GM12878 (cell line): ENCODE results near the gene IREB2. TPM values are rescaled to one million over a fixed set of nuclear protein-coding genes. Genes with fewer than 3 reads are reported as not detected.

Experiments used
- ATAC-seq: fragments of 200-7000 bp; cut with Tn5 transposase; 3 replicates; pipeline ENCODE4 v1.9.1; 2020; ENCODE audit warnings: mild to moderate bottlenecking, moderate library complexity
- BruUV-seq: library from RNA; stranded (reverse); fragments of 400-500 nt; replicated peaks from 2 replicates; lab custom pipeline; 2021; lab: Mats Ljungman, UMichigan
- CTCF ChIA-PET: fragments of 300-600 bp; sonication (Branson Sonifier 250); formaldehyde crosslinking; extraction: SDS; loops from one replicate; lab custom pipeline; 2021; ENCODE audit warnings: inconsistent platforms; lab: Yijun Ruan, JAX
- POLR2A ChIA-PET: fragments of 350-600 bp; formaldehyde crosslinking; extraction: SDS; loops from one replicate; lab custom pipeline; 2021; ENCODE audit warnings: inconsistent platforms; lab: Charles Lee
- RAD21 ChIA-PET: fragments of 300-600 bp; sonication (Branson Sonifier 250); formaldehyde crosslinking; loops from one replicate; lab custom pipeline; 2023; ENCODE audit warnings: antibody characterized with exemption; ENCODE audit not compliant: unreplicated experiment; lab: Charles Lee
- SMC1A ChIA-PET: fragments of 300-600 bp; sonication (Branson Sonifier 250); formaldehyde crosslinking; loops from one replicate; lab custom pipeline; 2023; ENCODE audit not compliant: unreplicated experiment, uncharacterized antibody; lab: Charles Lee
- DNase-seq: peaks from one replicate; pipeline ENCODE4 v3.0.0-alpha.2; 2011; ENCODE audit warnings: low read depth, low spot score
- FAIRE-seq: peaks from 3 replicates; lab custom pipeline; 2011; peaks lifted over from hg19 to GRCh38; lab: Jason Lieb, UNC
- H2AFZ ChIP-seq: 2 replicates; pipeline ENCODE4 v1.6.0; 2011; ENCODE audit warnings: low read depth, low read length, control low read depth; ENCODE audit not compliant: control insufficient read depth
- H3K27ac ChIP-seq: 2 replicates; pipeline ENCODE4 v1.5.1; 2011; ENCODE audit warnings: control low read depth; ENCODE audit not compliant: control insufficient read depth, insufficient read depth
- H3K27me3 ChIP-seq, 2 experiments: replicated peaks in 1 of 2; 2 replicates each; pipeline versions ENCODE4 v1.6.0 to v1.6.1; 2011; ENCODE audit warnings: low read length in 1 of 2; ENCODE audit not compliant: control insufficient read depth in 2 of 2, insufficient read depth in 2 of 2
- H3K36me3 ChIP-seq, 2 experiments: 2 replicates each; pipeline ENCODE4 v1.5.1; 2011; ENCODE audit warnings: low read length in 1 of 2; ENCODE audit not compliant: control insufficient read depth in 2 of 2, insufficient read depth in 2 of 2
- H3K4me1 ChIP-seq: 2 replicates; pipeline ENCODE4 v1.6.1; 2011; ENCODE audit warnings: mild to moderate bottlenecking, low read length, moderate library complexity, mixed read lengths; ENCODE audit not compliant: control insufficient read depth, insufficient read depth
- H3K4me2 ChIP-seq: 2 replicates; pipeline ENCODE4 v1.6.0; 2011; ENCODE audit warnings: control low read depth; ENCODE audit not compliant: control insufficient read depth, insufficient read depth
- H3K4me3 ChIP-seq: fragments of 200-600 bp; sonication (generic); 2 replicates; pipeline ENCODE4 v1.5.1; 2016
- H3K79me2 ChIP-seq: 2 replicates; pipeline ENCODE4 v1.6.0; 2011; ENCODE audit warnings: low read length; ENCODE audit not compliant: control insufficient read depth, insufficient read depth
- H3K9ac ChIP-seq: 2 replicates; pipeline ENCODE4 v1.8.0; 2011; ENCODE audit warnings: low read length, control low read depth, mixed read lengths; ENCODE audit not compliant: control insufficient read depth, insufficient read depth
- H3K9me3 ChIP-seq: replicated peaks from 3 replicates; pipeline ENCODE4 v1.5.1; 2011; ENCODE audit warnings: mild to moderate bottlenecking, low read length; ENCODE audit not compliant: control insufficient read depth, insufficient read depth
- H4K20me1 ChIP-seq: 2 replicates; pipeline ENCODE4 v1.6.0; 2011; ENCODE audit not compliant: control insufficient read depth, insufficient read depth
- ATF7 ChIP-seq: fragments of 450-650 bp; IDR thresholded peaks from 2 replicates; pipeline ENCODE4 v1.6.1; 2016; ENCODE audit warnings: low read depth, mild to moderate bottlenecking
- BHLHE40 ChIP-seq, 2 experiments: fragments of 450-650 bp in 1 of 2; IDR thresholded peaks; 2 replicates each; pipeline ENCODE4 v1.6.1; 2011 to 2017; ENCODE audit warnings: low read depth in 2 of 2, borderline replicate concordance in 1 of 2, improper control_type of control experiment in 1 of 2, low read length in 1 of 2, mild to moderate bottlenecking in 1 of 2
- CBFB ChIP-seq: IDR thresholded peaks from 2 replicates; pipeline ENCODE4 v1.6.1; 2016; ENCODE audit warnings: antibody characterized with exemption, low read depth
- GATAD2B ChIP-seq: fragments of 450-650 bp; conservative IDR thresholded peaks from 2 replicates; pipeline ENCODE4 v1.6.1; 2017; ENCODE audit warnings: low read depth, mild to moderate bottlenecking, moderate library complexity
- IRF4 ChIP-seq: IDR thresholded peaks from 2 replicates; pipeline ENCODE4 v1.6.1; 2011; ENCODE audit warnings: low read depth, low read length
- KAT2A ChIP-seq: conservative IDR thresholded peaks from 2 replicates; pipeline ENCODE4 v1.6.1; 2011; ENCODE audit warnings: low read depth, low read length; ENCODE audit not compliant: control insufficient read depth
- MEF2B ChIP-seq: fragments of 450-650 bp; IDR thresholded peaks from 2 replicates; pipeline ENCODE4 v1.6.1; 2018; ENCODE audit warnings: mild to moderate bottlenecking, moderate library complexity; ENCODE audit not compliant: partially characterized antibody, poor library complexity, severe bottlenecking
- MTA3 ChIP-seq: IDR thresholded peaks from 2 replicates; pipeline ENCODE4 v1.6.1; 2012; ENCODE audit warnings: low read length, inconsistent platforms, borderline replicate concordance
- MYB ChIP-seq: fragments of 150-350 bp; IDR thresholded peaks from 2 replicates; pipeline ENCODE4 v1.6.1; 2014; ENCODE audit warnings: mild to moderate bottlenecking, low read depth, low read length, borderline replicate concordance
- NBN ChIP-seq: fragments of 450-650 bp; IDR thresholded peaks from 2 replicates; pipeline ENCODE4 v1.6.1; 2016
- NR2C1 ChIP-seq: fragments of 450-650 bp; IDR thresholded peaks from 2 replicates; pipeline ENCODE4 v1.6.1; 2017; ENCODE audit warnings: antibody characterized with exemption, mild to moderate bottlenecking, moderate library complexity
- PML ChIP-seq: IDR thresholded peaks from 2 replicates; pipeline ENCODE4 v1.6.1; 2012; ENCODE audit warnings: low read length, inconsistent platforms
- RFX5 ChIP-seq: IDR thresholded peaks from 2 replicates; pipeline ENCODE4 v1.6.1; 2011; ENCODE audit warnings: low read depth, low read length, improper control_type of control experiment
- SMARCA5 ChIP-seq: fragments of 450-650 bp; IDR thresholded peaks from 2 replicates; pipeline ENCODE4 v1.6.1; 2017; ENCODE audit warnings: mild to moderate bottlenecking
- USF1 ChIP-seq: IDR thresholded peaks from 2 replicates; pipeline ENCODE4 v1.6.1; 2011; ENCODE audit warnings: borderline replicate concordance, low read depth, mild to moderate bottlenecking, moderate library complexity, mixed read lengths, low read length; ENCODE audit not compliant: insufficient read depth; ENCODE audit errors: extremely low read length
- YY1 ChIP-seq: IDR thresholded peaks from 2 replicates; pipeline ENCODE4 v1.6.1; 2011; ENCODE audit warnings: low read depth, mild to moderate bottlenecking, low read length
- ZBED1 ChIP-seq: IDR thresholded peaks from 2 replicates; pipeline ENCODE4 v1.6.1; 2016; ENCODE audit warnings: borderline replicate concordance
- ZNF274 ChIP-seq: IDR thresholded peaks from one replicate; pipeline ENCODE4 v1.8.0; 2011; ENCODE audit not compliant: insufficient read length, insufficient read depth
- ZNF384 ChIP-seq: IDR thresholded peaks from 2 replicates; pipeline ENCODE4 v1.6.1; 2012; ENCODE audit warnings: low read depth, mild to moderate bottlenecking, low read length, improper control_type of control experiment, borderline replicate concordance
- ZNF592 ChIP-seq: fragments of 450-650 bp; IDR thresholded peaks from 2 replicates; pipeline ENCODE4 v1.6.1; 2017; ENCODE audit warnings: mild to moderate bottlenecking, moderate library complexity
- ZSCAN29 ChIP-seq: fragments of 450-650 bp; IDR thresholded peaks from 2 replicates; pipeline ENCODE4 v1.6.1; 2017; ENCODE audit warnings: mild to moderate bottlenecking, moderate library complexity
- WGBS: methylation state at CpG from one replicate; pipeline ENCODE4 v1.1.6; 2016; ENCODE audit warnings: low lambda C conversion rate; ENCODE audit not compliant: insufficient replicate concordance, insufficient coverage; ENCODE audit errors: missing lambda C conversion rate; 5-methylcytosine and 5-hydroxymethylcytosine counted together
- in situ Hi-C: fragments of 300-500 bp; cut with MboI; formaldehyde crosslinking; loops from 9 replicates; pipeline ENCODE4 v1.14.3; 2018; ENCODE audit warnings: mixed read lengths
- intact Hi-C: fragments of 100-400 bp; cut with micrococcal nuclease; formaldehyde crosslinking; loops from one replicate; pipeline ENCODE4 v1.14.2; 2022; ENCODE audit not compliant: unreplicated experiment
- polyA plus RNA-seq, 11 experiments: library from polyadenylated mRNA; depleted of rRNA in 4 of 11; unstranded in 6 of 11; stranded (reverse) in 5 of 11; fragments of >200 nt; fragmentation: Nextera tagmentation in 4 of 11; fragmentation: Illumina TruSeq in 1 of 11; extraction: Ambion mirVana in 4 of 11; extraction: Trizol in 1 of 11; gene quantifications; 1 replicate in 1 of 11; 2 replicates in 10 of 11; pipeline versions ENCODE4 v1.2.1 to v1.2.3, GENCODE V29; 2011 to 2016; ENCODE audit warnings: inconsistent platforms in 2 of 11, missing spikeins in 2 of 11, low read depth in 1 of 11
- total RNA-seq, 4 experiments: library from RNA; depleted of rRNA in 3 of 4; stranded (reverse); fragments of >200 nt in 3 of 4; fragmentation: Illumina TruSeq in 1 of 4; extraction: Trizol in 1 of 4; gene quantifications; 2 replicates each; pipeline versions ENCODE4 v1.2.1 to v1.2.3, GENCODE V29; 2013 to 2021

IREB2 gene
- total and polyA plus RNA-seq, 10 of the 15 experiments (the other 5 are each of a cell fraction or from before 2014, with no cell fraction given): 13.0 to 52.4 (median 24.4) TPM

- SMC1A ChIA-PET: interaction anchor here (1.5 kb wide), 1 partner anchor 52 kb away, joined by 3 read pairs; no protein-coding TSS in a partner anchor
- under 1% methylated on average over 62 of the region's 63 CpGs for WGBS
- no peak for TF ChIP-seq MEF2B
- peak; percentile 27; the same call in 1 of the 2 replicates for TF ChIP-seq ZNF384
- no peak for TF ChIP-seq NBN
- no peak for TF ChIP-seq ATF7
- TF ChIP-seq MTA3: no peak
- TF ChIP-seq MYB: no peak
- TF ChIP-seq ZSCAN29: no peak
- TF ChIP-seq YY1: no peak
- no peak for TF ChIP-seq BHLHE40 (IDR thresholded peaks at IDR 0.05; ENCODE audit: borderline replicate concordance in 1 of 2, low read depth in 2 of 2, low read length in 1 of 2)
- no peak for TF ChIP-seq IRF4
- no peak for TF ChIP-seq ZBED1
- no peak for TF ChIP-seq PML
- TF ChIP-seq CBFB: no peak
- TF ChIP-seq KAT2A: no peak
- no peak for TF ChIP-seq SMARCA5
- TF ChIP-seq ZNF274: no peak
- TF ChIP-seq NR2C1: no peak
- 0 out of 2 replicates have a peak, but pooled peaks have one; percentile 29 for TF ChIP-seq GATAD2B
- no peak for TF ChIP-seq ZNF592
- TF ChIP-seq USF1: no peak
- TF ChIP-seq RFX5: peak; percentile 39; the same call in 1 of the 2 replicates
These were observed 69.2 kb downstream of the IREB2 start, which contains the start of gene HYKK for GRCh38 chr15:78506971-78507830. HYKK (plus strand) TSS chr15:78507577; CDS start chr15:78513089, 5,512 bp downstream.

More at GRCh38 chr15:78506971-78507830, 69.2 kb downstream of the IREB2 start, which contains the start of gene HYKK:
- DNase-seq (peak; percentile 57), FAIRE-seq (peak; percentile 93), ATAC-seq (peak; percentile 93)
- no peaks in the 10 kb centered on the region for H3K36me3 ChIP-seq
- H3K4me2 ChIP-seq: peak within 1 kb of the TSS; percentile 98
- in situ Hi-C loops: no loop called here
- H2AFZ ChIP-seq: peak within 1 kb of the TSS; percentile 48
- H3K4me3 ChIP-seq: peak within 1 kb of the TSS; percentile 75
- H3K79me2 ChIP-seq: no peaks in the 10 kb centered on the region
- H3K27me3 ChIP-seq: no peaks in the 10 kb centered on the region
- no peaks in the 10 kb centered on the region for H4K20me1 ChIP-seq
- H3K27ac ChIP-seq: no peak within 1 kb of the TSS
- intact Hi-C loops: no loop called here
- no peaks in the 10 kb centered on the region for H3K9me3 ChIP-seq
- ChIA-PET RAD21 (no interaction called here), POLR2A (no interaction called here), CTCF (interaction anchor here (0.5 to 1.6 kb wide), 2 partner anchors 200 to 283 kb away, joined by 3 to 4 read pairs; no protein-coding TSS in a partner anchor)
- H3K4me1 ChIP-seq: no peaks in the 10 kb centered on the region
- no TSS peak for BruUV-seq
- peak within 1 kb of the TSS; percentile 50 for H3K9ac ChIP-seq
